Hepatocyte (in vitro differentiated cells): ENCODE measurements around the gene ADIRF.

ENCODE experiments used
- CTCF ChIP-seq: fragments of 200-600 bp; sonication (generic); IDR thresholded peaks from 2 replicates; pipeline ENCODE4 v1.5.1; 2016; ENCODE audit warnings: antibody characterized with exemption, mild to moderate bottlenecking; ENCODE audit not compliant: poor library complexity
- EZH2 ChIP-seq: fragments of 200-600 bp; sonication (generic); IDR thresholded peaks from 2 replicates; pipeline ENCODE4 v1.6.1; 2016; ENCODE audit warnings: antibody characterized with exemption, mild to moderate bottlenecking, borderline replicate concordance
- EZH2phosphoT487 ChIP-seq: fragments of 200-600 bp; sonication (generic); IDR thresholded peaks from one replicate; pipeline ENCODE4 v1.6.1; 2018; ENCODE audit warnings: antibody characterized with exemption, mild to moderate bottlenecking, low read depth, moderate library complexity; ENCODE audit not compliant: unreplicated experiment, severe bottlenecking

- no peak for TF ChIP-seq CTCF
- no peak for TF ChIP-seq EZH2phosphoT487
- TF ChIP-seq EZH2: no peak
Observed at GRCh38 chr10:86944031-86944419, 24.3 kb upstream of the ADIRF start.
